ENCODE results near the gene TRIM63. TPM values are rescaled to one million over a fixed set of nuclear protein-coding genes. Genes with fewer than 3 reads are reported as not detected.

Gene TRIM63
- total RNA-seq, 1 experiment from 2014 or later = not detected

DNA sequence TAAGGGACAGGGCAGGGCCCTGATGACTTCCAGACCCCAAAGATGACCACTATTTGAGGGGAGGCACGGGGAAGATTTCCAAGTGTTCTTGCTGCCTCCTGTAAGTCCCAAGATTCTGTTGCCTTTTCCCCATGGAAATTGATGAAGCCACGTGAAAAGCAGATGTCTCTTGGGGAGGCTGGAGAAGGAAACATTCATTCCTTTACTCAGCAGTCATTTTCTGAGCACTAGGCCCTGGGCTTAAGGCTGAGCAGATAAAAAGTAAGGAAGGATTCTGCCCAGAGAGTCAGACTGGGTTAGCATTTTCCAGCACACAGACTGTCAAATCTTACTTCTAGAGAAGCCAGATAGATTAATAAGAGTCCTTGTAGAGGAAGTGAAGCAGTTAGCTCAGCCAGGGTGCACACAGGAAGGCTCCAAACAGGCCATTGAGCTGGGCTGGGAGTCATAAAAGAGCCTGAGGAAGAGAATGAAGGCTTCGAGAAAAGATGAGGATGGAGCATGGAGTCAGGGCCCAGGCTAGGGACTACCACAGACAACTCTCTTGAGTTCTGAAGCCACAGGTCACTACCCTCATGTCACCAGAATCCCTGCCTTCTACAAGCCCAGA is 35.7 kb downstream of the TRIM63 start:
- H3K27ac ChIP-seq (ENCODE audit: low read depth, low read length, poor library complexity, severe bottlenecking) = no peak overlapping the region
- H3K27me3 ChIP-seq (replicated peaks; ENCODE audit: insufficient read depth, low read depth, low read length, poor library complexity) = no peaks in the 10 kb centered on the region
- no peaks in the 10 kb centered on the region for H3K9me3 ChIP-seq (ENCODE audit: low read depth, low read length, poor library complexity, severe bottlenecking)
- intact Hi-C loops (cut with micrococcal nuclease; ENCODE audit: unreplicated experiment) = no loop called here
- peaks cover 5% of the 10 kb centered on the region for H3K4me1 ChIP-seq (ENCODE audit: insufficient read depth, low read length, poor library complexity, severe bottlenecking)
- ChIA-PET POLR2A (ENCODE audit: low non-redundant PET) (no interaction called here), CTCF (interaction anchor here (0.8 kb wide), 1 partner anchor 136 kb away, joined by 4 read pairs; no protein-coding TSS in a partner anchor)
- no peak overlapping the region for H3K4me3 ChIP-seq (ENCODE audit: low read depth, low read length, poor library complexity, severe bottlenecking)
- BruUV-seq (replicated peaks) = no TSS peak
- no peak for DNase-seq (ENCODE audit: low spot score)
- no peaks in the 10 kb centered on the region for H3K36me3 ChIP-seq (ENCODE audit: insufficient read depth, low read length, poor library complexity, severe bottlenecking)
- TF ChIP-seq, protein P1, sequence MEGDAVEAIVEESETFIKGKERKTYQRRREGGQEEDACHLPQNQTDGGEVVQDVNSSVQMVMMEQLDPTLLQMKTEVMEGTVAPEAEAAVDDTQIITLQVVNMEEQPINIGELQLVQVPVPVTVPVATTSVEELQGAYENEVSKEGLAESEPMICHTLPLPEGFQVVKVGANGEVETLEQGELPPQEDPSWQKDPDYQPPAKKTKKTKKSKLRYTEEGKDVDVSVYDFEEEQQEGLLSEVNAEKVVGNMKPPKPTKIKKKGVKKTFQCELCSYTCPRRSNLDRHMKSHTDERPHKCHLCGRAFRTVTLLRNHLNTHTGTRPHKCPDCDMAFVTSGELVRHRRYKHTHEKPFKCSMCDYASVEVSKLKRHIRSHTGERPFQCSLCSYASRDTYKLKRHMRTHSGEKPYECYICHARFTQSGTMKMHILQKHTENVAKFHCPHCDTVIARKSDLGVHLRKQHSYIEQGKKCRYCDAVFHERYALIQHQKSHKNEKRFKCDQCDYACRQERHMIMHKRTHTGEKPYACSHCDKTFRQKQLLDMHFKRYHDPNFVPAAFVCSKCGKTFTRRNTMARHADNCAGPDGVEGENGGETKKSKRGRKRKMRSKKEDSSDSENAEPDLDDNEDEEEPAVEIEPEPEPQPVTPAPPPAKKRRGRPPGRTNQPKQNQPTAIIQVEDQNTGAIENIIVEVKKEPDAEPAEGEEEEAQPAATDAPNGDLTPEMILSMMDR (conservative IDR thresholded peaks at IDR 0.05; ENCODE audit: low read depth, low read length) = no peak
- TF ChIP-seq EZH2 (IDR thresholded peaks at IDR 0.05; ENCODE audit: borderline replicate concordance, low read depth, low read length, poor library complexity, severe bottlenecking) = no peak

DNA sequence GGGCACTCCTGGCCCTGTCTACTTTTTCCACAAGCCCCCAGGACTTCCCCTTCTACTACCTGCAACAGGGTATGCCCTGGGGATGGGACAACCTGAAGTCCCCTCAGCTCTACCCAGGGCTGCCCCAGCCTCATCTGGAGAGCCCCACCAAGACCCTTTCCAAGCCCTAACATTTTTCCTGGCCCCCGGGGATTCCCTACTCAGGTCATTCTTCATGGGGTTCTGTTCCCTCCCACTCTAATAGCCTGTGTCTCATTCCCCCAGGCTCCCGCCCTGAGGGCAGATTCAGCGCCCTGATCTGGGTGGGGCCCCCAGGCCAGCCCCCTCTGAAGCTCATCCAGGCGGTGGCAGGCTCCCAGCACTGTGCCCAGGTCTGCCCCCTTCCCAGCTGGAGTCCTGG is 36.2 kb downstream of the TRIM63 start:
- no peak for DNase-seq (ENCODE audit: low spot score)
- Histone ChIP-seq H3K4me3 (ENCODE audit: low read depth, low read length, poor library complexity, severe bottlenecking) (no peak overlapping the region), H3K4me1 (ENCODE audit: insufficient read depth, low read length, poor library complexity, severe bottlenecking) (peaks cover 5% of the 10 kb centered on the region), H3K9me3 (ENCODE audit: low read depth, low read length, poor library complexity, severe bottlenecking) (no peaks in the 10 kb centered on the region), H3K27me3 (replicated peaks; ENCODE audit: insufficient read depth, low read depth, low read length, poor library complexity) (no peaks in the 10 kb centered on the region), H3K27ac (ENCODE audit: low read depth, low read length, poor library complexity, severe bottlenecking) (no peak overlapping the region), H3K36me3 (ENCODE audit: insufficient read depth, low read length, poor library complexity, severe bottlenecking) (no peaks in the 10 kb centered on the region)
- ChIA-PET CTCF (no interaction called here), POLR2A (ENCODE audit: low non-redundant PET) (no interaction called here)
- intact Hi-C loops (cut with micrococcal nuclease; ENCODE audit: unreplicated experiment) = no loop called here
- BruUV-seq (replicated peaks) = no TSS peak
- TF ChIP-seq, protein P1 (conservative IDR thresholded peaks at IDR 0.05; ENCODE audit: low read depth, low read length) = no peak
- no peak for TF ChIP-seq EZH2 (IDR thresholded peaks at IDR 0.05; ENCODE audit: borderline replicate concordance, low read depth, low read length, poor library complexity, severe bottlenecking)

DNA sequence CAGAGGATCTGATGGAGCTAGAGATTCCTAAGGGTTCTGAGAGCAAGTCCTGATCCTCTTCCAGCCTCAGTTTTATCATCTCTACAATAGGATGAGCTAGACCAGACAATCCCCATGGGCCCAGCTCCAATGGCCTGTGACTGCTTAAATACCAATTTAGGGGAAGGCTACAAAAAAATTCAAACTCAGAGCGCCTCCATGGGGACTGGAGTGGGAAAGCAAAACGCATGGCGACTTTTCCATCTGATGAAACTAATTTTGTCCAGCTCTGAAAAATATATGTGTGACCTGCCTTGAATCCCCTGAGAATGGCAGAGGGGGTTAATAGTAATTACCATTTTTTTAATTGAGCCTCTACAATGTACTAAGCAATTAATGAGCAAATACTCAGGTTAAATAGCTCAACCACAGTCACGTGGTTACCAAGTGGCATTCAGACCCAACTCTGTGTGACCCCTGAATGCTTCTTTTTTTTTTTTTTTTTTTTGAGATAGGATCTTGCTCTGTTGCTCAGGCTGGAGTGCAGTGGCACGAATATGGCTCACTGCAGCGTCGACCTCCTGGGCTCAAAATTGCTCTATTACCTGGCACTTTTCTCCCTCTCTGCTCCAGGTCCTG is 37.5 kb downstream of the TRIM63 start:
- no TSS peak for BruUV-seq (replicated peaks)
- intact Hi-C loops (cut with micrococcal nuclease; ENCODE audit: unreplicated experiment) = no loop called here
- Histone ChIP-seq H3K4me1 (ENCODE audit: insufficient read depth, low read length, poor library complexity, severe bottlenecking) (peaks cover 4% of the 10 kb centered on the region), H3K27me3 (replicated peaks; ENCODE audit: insufficient read depth, low read depth, low read length, poor library complexity) (no peaks in the 10 kb centered on the region), H3K27ac (ENCODE audit: low read depth, low read length, poor library complexity, severe bottlenecking) (no peak overlapping the region), H3K4me3 (ENCODE audit: low read depth, low read length, poor library complexity, severe bottlenecking) (no peak overlapping the region), H3K36me3 (ENCODE audit: insufficient read depth, low read length, poor library complexity, severe bottlenecking) (no peaks in the 10 kb centered on the region), H3K9me3 (ENCODE audit: low read depth, low read length, poor library complexity, severe bottlenecking) (no peaks in the 10 kb centered on the region)
- CTCF ChIA-PET = no interaction called here
- POLR2A ChIA-PET (ENCODE audit: low non-redundant PET) = no interaction called here
- no peak for TF ChIP-seq EZH2 (IDR thresholded peaks at IDR 0.05; ENCODE audit: borderline replicate concordance, low read depth, low read length, poor library complexity, severe bottlenecking)
- TF ChIP-seq, protein P1 (conservative IDR thresholded peaks at IDR 0.05; ENCODE audit: low read depth, low read length) = peak; percentile 49
- peak; percentile 46 for DNase-seq (ENCODE audit: low spot score)

Data from A673 (cell line).